ES-I3 (cell line): ENCODE results near the gene LDLRAD2.
A peak's percentile ranks its signal among the peaks of the same experiment; 100 is the strongest.
"Not testable (repeated sequence)": the region's sequence is repeated elsewhere in the genome, so short reads cannot be mapped to it uniquely, and the experiment has no call there.

Experiments used
- H3K36me3 ChIP-seq: 2 replicates; pipeline ENCODE4 v1.6.1; 2013; ENCODE audit warnings: mild to moderate bottlenecking, low read length, control low read depth, moderate library complexity; ENCODE audit not compliant: insufficient read depth
- H3K4me1 ChIP-seq: 2 replicates; pipeline ENCODE4 v1.6.1; 2013; ENCODE audit warnings: mild to moderate bottlenecking, control low read depth, low read length; ENCODE audit not compliant: insufficient read depth
- H3K9ac ChIP-seq: 2 replicates; pipeline ENCODE4 v1.6.1; 2013; ENCODE audit warnings: low read depth, mild to moderate bottlenecking, low read length, moderate library complexity
- H3K9me3 ChIP-seq: 2 replicates; pipeline ENCODE4 v1.6.1; 2013; ENCODE audit warnings: mild to moderate bottlenecking, low read length, moderate library complexity; ENCODE audit not compliant: control insufficient read depth, insufficient read depth

LDLRAD2 gene

DNA sequence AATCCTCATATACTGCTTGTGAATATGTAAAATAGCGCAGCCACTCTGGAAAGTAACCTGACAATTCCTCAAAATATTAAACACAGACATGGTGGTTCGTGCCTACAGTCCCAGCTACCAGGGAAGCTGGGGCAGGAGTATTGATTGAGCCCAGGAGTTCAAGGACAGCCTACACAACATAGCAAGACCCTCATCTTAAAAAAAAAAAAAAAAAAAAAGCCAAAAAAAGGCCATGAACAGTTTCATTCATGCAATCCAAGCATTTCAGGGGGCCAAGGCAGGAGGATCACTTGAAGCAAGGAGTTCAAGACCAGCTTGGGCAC lies 33.7 kb upstream of the LDLRAD2 start:
- H3K36me3 ChIP-seq = no peaks in the 10 kb centered on the region
- no peaks in the 10 kb centered on the region; the same call in 1 of the 2 replicates for H3K4me1 ChIP-seq
- H3K9ac ChIP-seq = no peak overlapping the region
- H3K9me3 ChIP-seq = no peaks in the 10 kb centered on the region

- H3K9me3 ChIP-seq = no peaks in the 10 kb centered on the region
- H3K4me1 ChIP-seq = no peaks in the 10 kb centered on the region; the same call in 1 of the 2 replicates
- no peak overlapping the region for H3K9ac ChIP-seq
- no peaks in the 10 kb centered on the region for H3K36me3 ChIP-seq
Observed at GRCh38 chr1:21779613-21780521, 32.2 kb upstream of the LDLRAD2 start.

DNA sequence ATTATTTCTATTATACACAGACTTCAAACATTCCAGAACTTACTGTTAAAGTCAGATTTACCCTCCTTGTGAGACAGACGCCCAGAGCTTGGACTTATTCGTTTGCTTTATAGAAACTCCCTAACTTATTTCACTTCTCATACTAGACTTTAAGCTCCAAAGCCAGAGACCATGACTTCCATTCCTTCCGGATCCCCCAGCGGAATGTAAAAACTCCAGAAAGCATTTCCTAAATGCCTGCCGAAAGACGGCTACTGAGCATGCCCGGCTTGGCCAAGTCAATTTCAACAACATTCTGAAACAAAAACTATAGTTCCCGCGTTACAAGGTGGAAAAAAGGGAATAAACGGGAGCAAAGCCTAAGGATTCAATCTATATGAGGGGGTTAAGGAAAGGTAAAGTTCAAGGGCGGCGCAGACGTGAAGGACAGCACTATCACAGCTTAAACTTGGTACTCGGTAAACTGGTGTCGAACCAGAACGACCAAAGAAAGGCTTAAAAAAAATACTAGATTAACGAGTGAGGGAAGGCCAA lies 30.2 kb upstream of the LDLRAD2 start:
- H3K36me3 ChIP-seq = no peaks in the 10 kb centered on the region
- peak overlapping the region; percentile 100 for H3K9ac ChIP-seq
- peaks cover 3% of the 10 kb centered on the region for H3K9me3 ChIP-seq
- no peaks in the 10 kb centered on the region; the same call in 1 of the 2 replicates for H3K4me1 ChIP-seq

DNA sequence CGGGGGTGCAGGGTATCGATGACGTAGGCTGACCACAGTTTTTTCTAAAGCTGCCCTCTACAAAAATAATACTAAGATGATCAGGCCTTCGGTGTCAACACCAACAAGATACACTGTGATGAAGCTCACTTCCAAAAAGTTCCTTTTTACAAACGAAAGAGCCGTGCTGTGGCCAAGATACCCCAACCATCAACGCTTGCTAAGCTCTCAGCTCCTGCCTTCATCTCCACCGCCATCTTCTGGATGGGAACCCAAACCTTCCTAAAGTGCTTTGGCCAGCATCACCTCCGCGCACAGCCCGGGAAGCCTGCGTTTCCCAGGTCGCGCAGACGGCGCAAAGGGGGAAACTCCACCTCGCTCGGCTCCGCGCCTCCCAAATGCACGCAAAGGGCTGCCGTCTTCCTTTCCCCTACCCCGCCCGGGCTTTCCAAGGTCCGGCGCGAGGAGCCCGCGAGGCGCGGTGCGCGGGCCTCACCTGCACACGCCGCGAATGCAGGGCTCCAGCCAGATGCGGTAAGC lies 29.7 kb upstream of the LDLRAD2 start:
- H3K9ac ChIP-seq = peak overlapping the region; percentile 100
- peaks cover 4% of the 10 kb centered on the region for H3K9me3 ChIP-seq
- no peaks in the 10 kb centered on the region for H3K36me3 ChIP-seq
- H3K4me1 ChIP-seq = no peaks in the 10 kb centered on the region; the same call in 1 of the 2 replicates

DNA sequence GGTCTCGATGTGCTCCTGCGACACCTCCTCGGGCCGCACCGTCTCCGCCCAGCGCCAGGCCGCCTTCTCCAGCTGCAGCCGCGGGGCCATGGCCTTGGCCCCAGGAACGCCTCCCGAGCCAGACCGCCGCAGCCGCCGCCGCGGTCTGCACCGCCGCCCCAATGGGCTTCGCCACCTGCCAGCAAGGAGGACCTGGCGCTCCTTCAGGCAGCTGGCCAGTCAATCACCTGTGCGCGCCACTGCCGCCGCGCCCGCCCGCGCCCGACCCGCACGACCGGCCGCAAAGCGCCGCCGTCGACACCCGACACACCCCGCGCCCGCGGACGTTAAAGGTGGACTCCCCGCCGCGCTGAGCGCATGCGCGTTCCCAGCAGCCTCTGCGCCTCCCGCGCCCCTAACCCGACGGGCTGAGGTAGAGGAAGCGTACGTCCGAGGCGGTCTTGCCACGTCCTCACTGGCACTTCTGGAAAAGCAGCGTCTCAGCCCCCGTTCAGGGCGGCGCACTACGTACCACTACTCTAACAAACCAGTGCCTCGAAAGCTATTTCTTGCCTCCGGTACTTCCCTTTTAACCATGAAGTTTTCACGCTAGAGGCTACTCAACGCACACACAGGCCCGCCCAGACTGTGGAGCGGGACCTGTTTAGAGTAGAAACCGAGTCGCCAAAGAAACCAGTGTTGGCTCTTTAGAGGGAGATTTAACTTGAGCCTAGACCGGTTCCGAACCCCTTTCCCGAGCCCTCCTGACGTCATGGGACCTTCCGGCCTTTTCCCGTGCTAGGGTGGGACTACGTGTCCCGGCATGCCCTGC lies 29.0 kb upstream of the LDLRAD2 start, which contains the start of gene USP48:
TSS of gene USP48 (minus strand) at position 282 of the 811 bp plus-strand sequence. CDS start at position 90, 192 bp downstream.
- Histone ChIP-seq H3K4me1 (no peaks in the 10 kb centered on the region; the same call in 1 of the 2 replicates), H3K9me3 (peaks cover 4% of the 10 kb centered on the region), H3K36me3 (no peaks in the 10 kb centered on the region), H3K9ac (peak within 1 kb of the TSS; percentile 100)

DNA sequence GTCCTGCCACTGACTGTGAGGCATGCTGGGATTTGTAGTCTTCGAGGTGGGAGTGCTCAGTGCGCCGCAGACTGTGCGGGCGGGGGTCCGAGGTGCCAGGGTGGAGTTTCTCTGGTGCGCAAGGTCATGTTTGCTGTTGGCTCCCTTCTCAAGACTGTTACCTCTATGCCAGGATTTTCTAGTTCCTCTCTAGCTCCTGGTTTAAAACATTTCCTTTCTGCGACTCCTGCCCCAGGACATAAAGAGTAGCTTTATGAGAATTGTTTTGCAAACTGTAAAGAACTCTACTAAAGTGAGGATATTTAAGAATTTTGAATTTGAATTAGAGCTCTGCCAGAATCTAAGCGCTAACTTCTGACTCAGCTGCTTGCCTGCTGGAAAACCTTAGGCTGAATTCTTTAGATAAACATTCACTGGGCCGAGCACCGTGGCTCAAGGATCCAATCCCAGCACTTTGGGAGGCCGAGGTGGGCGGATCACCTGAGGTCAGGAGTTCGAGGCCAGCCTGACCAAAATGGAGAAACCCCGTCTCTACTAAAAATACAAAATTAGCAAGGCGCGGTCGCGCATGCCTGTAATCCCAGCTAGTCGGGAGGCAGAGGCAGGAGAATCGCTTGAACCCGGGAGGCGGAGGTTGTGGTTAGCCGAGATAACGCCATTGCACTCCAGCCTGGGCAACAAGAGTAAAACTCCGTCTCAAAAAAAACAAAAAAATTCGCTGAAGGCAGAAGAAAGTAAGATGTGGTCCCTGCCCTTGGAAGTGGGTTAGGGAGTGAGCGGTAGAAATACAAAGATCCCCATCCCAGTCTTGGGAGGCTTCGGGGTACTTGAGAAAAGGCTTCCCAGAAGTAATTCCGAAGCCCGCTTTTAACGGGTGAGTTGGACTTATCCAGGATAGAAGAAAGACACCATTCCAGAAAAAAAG lies 28.1 kb upstream of the LDLRAD2 start:
- Histone ChIP-seq H3K9me3 (peaks cover 4% of the 10 kb centered on the region), H3K9ac (peak overlapping the region; percentile 100), H3K4me1 (no peaks in the 10 kb centered on the region; the same call in 1 of the 2 replicates), H3K36me3 (no peaks in the 10 kb centered on the region)

DNA sequence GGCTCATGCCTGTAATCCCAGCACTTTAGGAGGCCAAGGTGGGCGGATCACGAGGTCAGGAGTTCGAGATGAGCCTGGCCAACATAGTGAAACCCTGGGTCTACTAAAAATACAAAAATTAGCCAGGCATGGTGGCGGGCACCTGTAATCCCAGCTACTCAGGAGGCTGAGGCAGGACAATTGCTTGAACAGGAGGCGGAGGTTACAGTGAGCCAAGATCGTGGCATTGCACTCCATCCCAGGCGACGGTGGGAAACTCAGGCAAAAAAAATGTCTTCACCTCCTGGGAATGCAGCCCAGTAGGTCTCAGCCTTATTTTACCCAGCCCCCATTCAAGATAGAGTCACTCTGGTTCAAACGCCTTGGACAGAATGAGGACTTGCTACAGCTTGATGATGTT lies 26.3 kb upstream of the LDLRAD2 start:
- not testable (repeated sequence) for H3K9me3 ChIP-seq, H3K9ac ChIP-seq, H3K36me3 ChIP-seq, H3K4me1 ChIP-seq

- no peak overlapping the region for H3K9ac ChIP-seq
- no peaks in the 10 kb centered on the region for H3K4me1 ChIP-seq
Observed at GRCh38 chr1:21786640-21787039, 25.4 kb upstream of the LDLRAD2 start.

GRCh38 chr1:21793104-21793503 lies 19.0 kb upstream of the LDLRAD2 start:
- no peaks in the 10 kb centered on the region for H3K4me1 ChIP-seq
- 0 out of 2 replicates have a peak, but pooled peaks cover 6% of the 10 kb centered on the region for H3K9me3 ChIP-seq
- no peak overlapping the region for H3K9ac ChIP-seq
- H3K36me3 ChIP-seq = no peaks in the 10 kb centered on the region

More at GRCh38 chr1:21786640-21787039, 25.4 kb upstream of the LDLRAD2 start:
- H3K36me3 ChIP-seq = no peaks in the 10 kb centered on the region
- peaks cover 4% of the 10 kb centered on the region for H3K9me3 ChIP-seq

DNA sequence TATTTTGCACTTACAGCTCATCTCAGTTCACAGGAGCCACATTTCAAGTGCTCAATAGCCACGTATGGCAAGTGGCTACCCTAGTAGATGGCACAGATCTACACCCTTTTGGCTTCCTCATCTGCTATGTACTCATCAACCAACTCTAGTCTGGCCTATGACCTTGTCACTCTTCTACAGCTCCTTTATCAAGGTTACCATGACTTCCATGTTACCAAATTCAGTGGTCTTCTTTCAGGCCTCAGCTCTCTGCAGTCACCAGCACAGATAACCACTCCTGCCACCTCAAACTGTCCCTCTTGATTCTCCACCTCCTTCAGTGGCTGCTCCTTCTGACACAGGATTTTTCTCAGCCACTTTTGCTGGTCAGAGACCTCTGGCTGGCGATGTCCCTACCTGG lies 17.4 kb upstream of the LDLRAD2 start:
- no peak overlapping the region for H3K9ac ChIP-seq
- no peaks in the 10 kb centered on the region for H3K4me1 ChIP-seq
- 0 out of 2 replicates have a peak, but pooled peaks cover 6% of the 10 kb centered on the region for H3K9me3 ChIP-seq
- no peaks in the 10 kb centered on the region for H3K36me3 ChIP-seq

GRCh38 chr1:21795075-21795474 lies 17.0 kb upstream of the LDLRAD2 start:
- H3K9ac ChIP-seq = no peak overlapping the region
- no peaks in the 10 kb centered on the region for H3K36me3 ChIP-seq

GRCh38 chr1:21799730-21800129 lies 12.3 kb upstream of the LDLRAD2 start:
- Histone ChIP-seq H3K36me3 (no peaks in the 10 kb centered on the region), H3K9me3 (0 out of 2 replicates have a peak, but pooled peaks cover 3% of the 10 kb centered on the region), H3K9ac (no peak overlapping the region), H3K4me1 (0 out of 2 replicates have a peak, but pooled peaks cover 4% of the 10 kb centered on the region)

More at GRCh38 chr1:21795075-21795474, 17.0 kb upstream of the LDLRAD2 start:
- H3K9me3 ChIP-seq = 0 out of 2 replicates have a peak, but pooled peaks cover 6% of the 10 kb centered on the region
- no peaks in the 10 kb centered on the region for H3K4me1 ChIP-seq

- H3K4me1 ChIP-seq = 0 out of 2 replicates have a peak, but pooled peaks cover 4% of the 10 kb centered on the region
- no peak overlapping the region for H3K9ac ChIP-seq
- no peaks in the 10 kb centered on the region for H3K9me3 ChIP-seq
- no peaks in the 10 kb centered on the region for H3K36me3 ChIP-seq
Observed at GRCh38 chr1:21801100-21801499, 11.0 kb upstream of the LDLRAD2 start.
